Gastroesophageal sphincter (tissue), 4 donors: ENCODE measurements around the gene ZC3H7A. TPM values are rescaled to one million over a fixed set of nuclear protein-coding genes. Genes with fewer than 3 reads are reported as not detected.

Experiments used
- ATAC-seq: fragments of 150-250 bp; one replicate; pipeline ENCODE4 v1.9.1; 2016; ENCODE audit warnings: mild to moderate bottlenecking, moderate library complexity
- H3K27ac ChIP-seq, 4 donors: fragments of 200-600 bp; sonication (generic) in 3 of 4; 1 replicate in 3 of 4; 2 replicates in 1 of 4; pipeline ENCODE4 v1.5.1; 2016 to 2019
- H3K27me3 ChIP-seq: fragments of 200-600 bp; sonication (generic); one replicate; pipeline ENCODE4 v1.5.1; 2019
- H3K36me3 ChIP-seq, 2 donors: fragments of 200-600 bp; sonication (generic); one replicate each; pipeline ENCODE4 v1.5.1; 2019; ENCODE audit warnings: control low read depth in 1 of 2
- H3K4me1 ChIP-seq, 3 donors: fragments of 200-600 bp; sonication (generic); 1 replicate in 2 of 3; 2 replicates in 1 of 3; pipeline ENCODE4 v1.5.1; 2016 to 2019; ENCODE audit warnings: control low read depth in 2 of 3
- H3K4me3 ChIP-seq, 2 donors: fragments of 200-600 bp; sonication (generic); one replicate each; pipeline ENCODE4 v1.5.1; 2019; ENCODE audit warnings: mild to moderate bottlenecking in 1 of 2, moderate library complexity in 1 of 2
- H3K9me3 ChIP-seq, 3 donors: fragments of 200-600 bp; sonication (generic); one replicate each; pipeline ENCODE4 v1.5.1; 2017 to 2019; ENCODE audit warnings: control low read depth in 2 of 3
- EP300 ChIP-seq: sonication (generic); formaldehyde crosslinking; IDR thresholded peaks from one replicate; pipeline ENCODE4 v1.6.1; 2017; ENCODE audit warnings: antibody characterized with exemption, mild to moderate bottlenecking
- POLR2A ChIP-seq, 2 donors: fragments of 450-650 bp; IDR thresholded peaks; one replicate each; pipeline ENCODE4 v1.6.1; 2017; ENCODE audit warnings: antibody characterized with exemption in 2 of 2, mild to moderate bottlenecking in 2 of 2, moderate library complexity in 1 of 2
- POLR2AphosphoS5 ChIP-seq: sonication (generic); formaldehyde crosslinking; IDR thresholded peaks from one replicate; pipeline ENCODE4 v1.6.1; 2017; ENCODE audit warnings: antibody characterized with exemption
- WGBS, 2 donors: methylation state at CpG; one replicate each; pipeline ENCODE4 v1.1.5; 2018; ENCODE audit warnings: low coverage in 1 of 2; 5-methylcytosine and 5-hydroxymethylcytosine counted together
- total RNA-seq, 4 donors: library from RNA; depleted of rRNA; stranded (reverse); fragments of >200 nt; gene quantifications; one replicate each; pipeline ENCODE4 v1.1.0, GENCODE V29; 2016
- TF ChIP-seq, protein P1 (sequence below), 4 experiments: fragments of 200-600 bp in 2 of 4; fragments of 450-650 bp in 2 of 4; sonication (generic) in 1 of 4; IDR thresholded peaks; one replicate each; pipeline ENCODE4 v1.5.1; 2017 to 2019; ENCODE audit warnings: antibody characterized with exemption in 4 of 4, mild to moderate bottlenecking in 2 of 4, moderate library complexity in 2 of 4

ZC3H7A gene
- total RNA-seq, 4 donors from 2014 or later: 55.5 to 78.9 (median 68.4) TPM

GRCh38 chr16:11748404-11749254 is 48.4 kb downstream of the ZC3H7A start:
- TF ChIP-seq, protein P1, sequence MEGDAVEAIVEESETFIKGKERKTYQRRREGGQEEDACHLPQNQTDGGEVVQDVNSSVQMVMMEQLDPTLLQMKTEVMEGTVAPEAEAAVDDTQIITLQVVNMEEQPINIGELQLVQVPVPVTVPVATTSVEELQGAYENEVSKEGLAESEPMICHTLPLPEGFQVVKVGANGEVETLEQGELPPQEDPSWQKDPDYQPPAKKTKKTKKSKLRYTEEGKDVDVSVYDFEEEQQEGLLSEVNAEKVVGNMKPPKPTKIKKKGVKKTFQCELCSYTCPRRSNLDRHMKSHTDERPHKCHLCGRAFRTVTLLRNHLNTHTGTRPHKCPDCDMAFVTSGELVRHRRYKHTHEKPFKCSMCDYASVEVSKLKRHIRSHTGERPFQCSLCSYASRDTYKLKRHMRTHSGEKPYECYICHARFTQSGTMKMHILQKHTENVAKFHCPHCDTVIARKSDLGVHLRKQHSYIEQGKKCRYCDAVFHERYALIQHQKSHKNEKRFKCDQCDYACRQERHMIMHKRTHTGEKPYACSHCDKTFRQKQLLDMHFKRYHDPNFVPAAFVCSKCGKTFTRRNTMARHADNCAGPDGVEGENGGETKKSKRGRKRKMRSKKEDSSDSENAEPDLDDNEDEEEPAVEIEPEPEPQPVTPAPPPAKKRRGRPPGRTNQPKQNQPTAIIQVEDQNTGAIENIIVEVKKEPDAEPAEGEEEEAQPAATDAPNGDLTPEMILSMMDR (IDR thresholded peaks at IDR 0.05): no peak
- TF ChIP-seq POLR2AphosphoS5 (no peak), POLR2A (IDR thresholded peaks at IDR 0.05) (no peak), EP300 (no peak)
- 89 to 92% methylated on average over 9 to 13 of the region's 13 CpGs for WGBS, 2 donors
- Histone ChIP-seq H3K27ac (no peak overlapping the region), H3K9me3 (no peaks in the 10 kb centered on the region), H3K27me3 (no peaks in the 10 kb centered on the region), H3K4me1 (peaks cover 0 to 3% (median 0%) of the 10 kb centered on the region in 3 donors), H3K4me3 (no peak overlapping the region), H3K36me3 (peaks cover 3 to 56% of the 10 kb centered on the region in 2 donors)
- no peak for ATAC-seq

GRCh38 chr16:11747949-11748403 is 49.1 kb downstream of the ZC3H7A start:
- no peak for ATAC-seq
- no peaks in the 10 kb centered on the region for H3K27me3 ChIP-seq
- TF ChIP-seq POLR2AphosphoS5 (no peak), EP300 (no peak), POLR2A (IDR thresholded peaks at IDR 0.05) (no peak)
- TF ChIP-seq, protein P1 (IDR thresholded peaks at IDR 0.05): no peak

GRCh38 chr16:11744075-11744470 is 53.0 kb downstream of the ZC3H7A start:
- Histone ChIP-seq H3K36me3 (peaks cover 0 to 11% of the 10 kb centered on the region in 2 donors), H3K27me3 (no peaks in the 10 kb centered on the region), H3K9me3 (no peaks in the 10 kb centered on the region), H3K27ac (peak overlapping the region in 3 of 4 donors; percentile 95 to 99 (median 97)), H3K4me3 (no peak overlapping the region), H3K4me1 (peaks cover 0 to 37% (median 0%) of the 10 kb centered on the region in 3 donors)
- WGBS, 2 donors: 78 to 85% methylated on average over 5 of the region's 5 CpGs
- no peak for ATAC-seq
- TF ChIP-seq POLR2A (IDR thresholded peaks at IDR 0.05) (no peak), POLR2AphosphoS5 (no peak), EP300 (no peak)
- TF ChIP-seq, protein P1 (IDR thresholded peaks at IDR 0.05): no peak

More at GRCh38 chr16:11747949-11748403, 49.1 kb downstream of the ZC3H7A start:
- H3K27ac ChIP-seq: no peak overlapping the region
- no peaks in the 10 kb centered on the region for H3K9me3 ChIP-seq
- H3K4me1 ChIP-seq: peaks cover 0 to 9% (median 0%) of the 10 kb centered on the region in 3 donors
- peaks cover 0 to 50% of the 10 kb centered on the region in 2 donors for H3K36me3 ChIP-seq
- H3K4me3 ChIP-seq: no peak overlapping the region
- WGBS, 2 donors: 67 to 73% methylated on average over 7 of the region's 7 CpGs

GRCh38 chr16:11743308-11744074 is 53.6 kb downstream of the ZC3H7A start:
- TF ChIP-seq EP300 (no peak), POLR2AphosphoS5 (peak; percentile 43), POLR2A (IDR thresholded peaks at IDR 0.05) (no peak)
- TF ChIP-seq, protein P1 (IDR thresholded peaks at IDR 0.05): no peak
- Histone ChIP-seq H3K9me3 (no peaks in the 10 kb centered on the region), H3K27me3 (no peaks in the 10 kb centered on the region), H3K36me3 (peaks cover 0 to 5% of the 10 kb centered on the region in 2 donors), H3K27ac (peak overlapping the region; percentile 73 to 99 (median 96)), H3K4me3 (peak overlapping the region; percentile 30 to 89), H3K4me1 (peaks cover 0 to 42% (median 0%) of the 10 kb centered on the region in 3 donors)
- 53 to 54% methylated on average over 13 to 16 of the region's 21 CpGs for WGBS, 2 donors
- ATAC-seq: peak; percentile 13
